GM23248 (cell line): ENCODE measurements around the gene CRTC2. TPM values are rescaled to one million over a fixed set of nuclear protein-coding genes. Genes with fewer than 3 reads are reported as not detected.

ENCODE experiments used
- DNase-seq: peaks from one replicate; pipeline ENCODE4 v3.0.0-alpha.2; 2015
- H2AFZ ChIP-seq: fragments of 200-600 bp; sonication (generic); 2 replicates; pipeline ENCODE4 v1.6.1; 2016; ENCODE audit warnings: antibody characterized with exemption
- H3F3A ChIP-seq: fragments of 200-600 bp; sonication (generic); 2 replicates; pipeline ENCODE4 v1.6.1; 2016; ENCODE audit warnings: mild to moderate bottlenecking, antibody characterized with exemption, mixed run types; ENCODE audit not compliant: insufficient read depth
- H3K27ac ChIP-seq: fragments of 200-600 bp; sonication (generic); 2 replicates; pipeline ENCODE4 v1.5.1; 2016; ENCODE audit warnings: mild to moderate bottlenecking
- H3K27me3 ChIP-seq: fragments of 200-600 bp; sonication (generic); replicated peaks from 2 replicates; pipeline ENCODE4 v1.6.1; 2016; ENCODE audit warnings: mild to moderate bottlenecking; ENCODE audit not compliant: insufficient read depth
- H3K36me3 ChIP-seq: fragments of 200-600 bp; sonication (generic); 2 replicates; pipeline ENCODE4 v1.6.1; 2016; ENCODE audit warnings: low read depth, mild to moderate bottlenecking
- H3K4me1 ChIP-seq: fragments of 200-600 bp; sonication (generic); 2 replicates; pipeline ENCODE4 v1.6.1; 2016; ENCODE audit warnings: mild to moderate bottlenecking; ENCODE audit not compliant: insufficient read depth
- H3K4me2 ChIP-seq: fragments of 200-600 bp; sonication (generic); one replicate; pipeline ENCODE4 v1.6.1; 2016; ENCODE audit warnings: mild to moderate bottlenecking; ENCODE audit not compliant: unreplicated experiment
- H3K4me3 ChIP-seq: fragments of 200-600 bp; sonication (generic); 2 replicates; pipeline ENCODE4 v1.5.1; 2016; ENCODE audit warnings: mild to moderate bottlenecking
- H3K79me2 ChIP-seq: fragments of 200-600 bp; sonication (generic); 2 replicates; pipeline ENCODE4 v1.6.1; 2016; ENCODE audit warnings: mild to moderate bottlenecking; ENCODE audit not compliant: insufficient read depth
- H3K9ac ChIP-seq: fragments of 200-600 bp; sonication (generic); 2 replicates; pipeline ENCODE4 v1.6.1; 2016; ENCODE audit warnings: mild to moderate bottlenecking
- H3K9me2 ChIP-seq: fragments of 200-600 bp; sonication (generic); 2 replicates; pipeline ENCODE4 v1.6.1; 2016; ENCODE audit warnings: mixed run types, mild to moderate bottlenecking, moderate library complexity; ENCODE audit not compliant: insufficient read depth
- H3K9me3 ChIP-seq: fragments of 200-600 bp; sonication (generic); one replicate; pipeline ENCODE4 v1.6.1; 2017; ENCODE audit warnings: low read depth
- H4K20me1 ChIP-seq: fragments of 200-600 bp; sonication (generic); 2 replicates; pipeline ENCODE4 v1.6.0; 2016; ENCODE audit not compliant: insufficient read depth
- EZH2 ChIP-seq: fragments of 200-600 bp; sonication (generic); IDR thresholded peaks from 2 replicates; pipeline ENCODE4 v1.6.1; 2018; ENCODE audit warnings: antibody characterized with exemption, mild to moderate bottlenecking; ENCODE audit not compliant: insufficient read depth, poor library complexity, severe bottlenecking
- EZH2phosphoT487 ChIP-seq: fragments of 200-600 bp; sonication (generic); IDR thresholded peaks from 2 replicates; pipeline ENCODE4 v1.6.1; 2018; ENCODE audit warnings: antibody characterized with exemption, moderate library complexity, mild to moderate bottlenecking, low read depth; ENCODE audit not compliant: insufficient read depth
- WGBS, 2 experiments: methylation state at CpG; one replicate each; pipeline ENCODE4 v1.1.6; 2015 to 2017; ENCODE audit warnings: low lambda C conversion rate in 2 of 2, low coverage in 1 of 2; ENCODE audit errors: missing lambda C conversion rate in 2 of 2; 5-methylcytosine and 5-hydroxymethylcytosine counted together
- in situ Hi-C: fragments of 300-500 bp; cut with MboI; formaldehyde crosslinking; loops from 2 replicates; pipeline ENCODE4 v1.15.0; 2020
- polyA plus RNA-seq: library from polyadenylated mRNA; unstranded; fragments of >200 nt; fragmentation: Nextera tagmentation; extraction: Ambion mirVana; gene quantifications from 2 replicates; pipeline ENCODE4 v1.2.1, GENCODE V29; 2016
- total RNA-seq: library from RNA; depleted of rRNA; stranded (reverse); fragments of >200 nt; shearing (Covaris generic); gene quantifications from 2 replicates; pipeline ENCODE4 v1.2.3, GENCODE V29; 2014

CRTC2 gene
- total and polyA plus RNA-seq, 2 experiments from 2014 or later: 7.5 to 21.0 TPM

DNA sequence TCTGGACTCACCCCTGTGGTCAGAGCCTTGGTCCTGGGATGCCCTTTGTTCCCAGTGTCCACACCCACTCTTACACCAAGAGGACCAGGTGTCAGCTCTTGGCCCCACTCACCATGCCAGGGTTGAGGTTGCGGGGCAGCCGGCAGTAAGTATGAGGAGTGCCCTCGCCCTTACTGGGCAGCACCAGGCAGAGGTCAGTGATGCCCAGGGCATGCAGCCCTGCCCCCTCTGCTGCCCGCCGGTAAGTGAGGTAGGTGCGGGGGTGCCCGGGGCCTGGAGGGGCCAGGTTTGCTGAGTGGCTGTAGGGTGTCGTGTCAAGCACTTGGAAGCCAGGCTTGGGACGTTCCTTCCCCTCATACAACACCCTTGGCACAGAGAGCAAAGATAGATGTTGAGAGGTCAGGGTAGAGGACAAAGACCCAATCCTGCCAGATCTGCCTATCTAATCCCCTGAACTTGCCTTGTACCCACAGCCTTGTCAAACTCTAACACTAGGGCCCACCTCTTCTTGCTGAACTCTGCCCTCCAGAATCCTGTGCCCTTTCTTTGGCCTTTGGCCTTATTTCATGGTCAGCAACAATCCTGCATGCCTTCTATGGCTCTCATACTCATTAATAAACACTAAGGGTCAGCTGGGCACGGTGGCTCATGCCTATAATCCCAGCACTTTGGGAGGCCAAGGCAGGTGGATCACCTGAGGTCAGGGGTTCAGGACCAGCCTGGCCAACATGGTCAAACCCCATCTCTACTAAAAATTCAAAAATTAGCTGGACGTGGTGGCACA lies 15.5 kb downstream of the CRTC2 start:
- no peak overlapping the region for H3K27ac ChIP-seq
- H3K9me3 ChIP-seq: no peaks in the 10 kb centered on the region
- no peaks in the 10 kb centered on the region for H3K27me3 ChIP-seq
- H3K9me2 ChIP-seq: no peaks in the 10 kb centered on the region
- H3K4me3 ChIP-seq: no peak overlapping the region
- in situ Hi-C loops: no loop called here
- H3K4me1 ChIP-seq: peaks cover 3% of the 10 kb centered on the region; the same call in 1 of the 2 replicates
- H3K9ac ChIP-seq: no peak overlapping the region
- no peak overlapping the region for H2AFZ ChIP-seq
- WGBS, 2 experiments: 93 to 96% methylated on average over 11 of the region's 11 CpGs
- H3K4me2 ChIP-seq: no peak overlapping the region
- H4K20me1 ChIP-seq: no peaks in the 10 kb centered on the region
- TF ChIP-seq EZH2 (no peak), EZH2phosphoT487 (no peak)
- peaks cover 22% of the 10 kb centered on the region for H3K79me2 ChIP-seq
- no peaks in the 10 kb centered on the region for H3K36me3 ChIP-seq
- DNase-seq: no peak
- H3F3A ChIP-seq: 0 out of 2 replicates have a peak, but pooled peaks cover 3% of the 10 kb centered on the region

DNA sequence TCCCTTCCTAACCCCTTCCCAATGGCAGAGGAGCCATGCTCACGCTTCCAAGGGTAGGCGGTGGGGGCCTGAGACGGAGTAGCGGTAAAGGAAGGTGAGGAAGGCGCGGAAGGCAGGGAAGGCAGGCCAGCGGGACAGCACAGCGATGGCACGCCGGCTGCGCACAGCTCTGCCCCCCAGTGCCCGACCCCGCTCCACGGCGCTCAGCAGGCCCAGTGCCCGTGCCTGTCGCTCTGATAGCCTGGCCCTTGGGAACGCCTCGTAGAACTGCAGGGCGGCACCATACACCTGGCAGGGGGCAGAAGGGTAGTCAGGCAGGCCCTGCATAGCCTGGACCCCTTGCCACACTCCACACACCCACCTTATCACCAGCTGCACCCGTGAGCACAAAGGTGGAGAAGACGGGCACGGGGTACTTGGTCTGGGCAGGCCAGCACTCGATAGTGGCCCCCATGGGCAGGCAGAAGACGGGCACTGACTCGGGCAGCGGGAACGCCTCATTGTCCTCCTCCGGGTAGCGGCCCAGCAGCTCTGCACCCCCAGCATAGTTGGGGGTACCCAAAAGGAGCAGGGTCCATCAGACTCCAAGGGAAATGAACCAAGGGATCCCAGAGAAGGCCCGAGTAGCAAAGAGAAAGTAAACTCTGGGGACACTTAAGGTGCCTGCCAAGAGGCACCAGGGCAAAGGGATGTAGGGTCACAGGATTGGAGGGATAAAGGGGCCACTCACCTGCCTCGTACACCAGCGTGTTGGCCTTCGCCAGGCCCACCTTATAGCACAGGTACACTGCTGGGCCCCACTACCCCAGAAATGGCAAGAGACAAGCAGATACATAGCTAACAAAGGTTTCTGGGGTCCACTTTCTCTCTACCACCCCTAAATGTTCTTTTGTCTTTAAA lies 16.3 kb downstream of the CRTC2 start:
- H3K4me1 ChIP-seq: peaks cover 3% of the 10 kb centered on the region; the same call in 1 of the 2 replicates
- WGBS, 2 experiments: 93 to 94% methylated on average over 30 to 34 of the region's 34 CpGs
- H3K36me3 ChIP-seq: no peaks in the 10 kb centered on the region; the same call in 1 of the 2 replicates
- no peaks in the 10 kb centered on the region for H3K9me3 ChIP-seq
- H3K9me2 ChIP-seq: no peaks in the 10 kb centered on the region
- H2AFZ ChIP-seq: no peak overlapping the region
- no peak overlapping the region for H3K4me2 ChIP-seq
- H3F3A ChIP-seq: no peaks in the 10 kb centered on the region
- no peak for TF ChIP-seq EZH2
- no peak for TF ChIP-seq EZH2phosphoT487
- no peak overlapping the region for H3K4me3 ChIP-seq
- no peak overlapping the region for H3K27ac ChIP-seq
- no peak for DNase-seq
- in situ Hi-C loops: no loop called here
- peaks cover 22% of the 10 kb centered on the region for H3K79me2 ChIP-seq
- no peaks in the 10 kb centered on the region for H4K20me1 ChIP-seq
- H3K27me3 ChIP-seq: no peaks in the 10 kb centered on the region
- no peak overlapping the region for H3K9ac ChIP-seq

DNA sequence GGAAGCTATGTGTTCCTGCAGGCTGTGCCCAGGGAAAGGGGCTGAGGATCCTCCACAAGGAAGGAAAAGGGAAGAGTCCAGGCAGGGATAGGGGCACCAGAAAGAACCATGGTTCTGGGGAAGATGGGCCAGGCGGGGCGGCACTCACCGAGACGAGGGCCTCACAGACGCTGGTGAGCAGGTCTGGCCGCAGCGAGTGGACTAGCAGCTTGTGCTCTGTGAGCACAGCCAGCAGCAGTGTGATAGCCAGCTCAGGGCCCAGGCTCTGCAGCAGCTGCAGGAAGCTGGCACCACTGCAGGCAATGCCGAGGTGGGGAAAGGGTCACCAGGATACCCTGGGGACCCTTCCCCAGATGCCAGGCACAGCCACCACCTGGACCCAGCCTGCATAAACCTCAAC lies 17.7 kb downstream of the CRTC2 start:
- Histone ChIP-seq H3K27me3 (no peaks in the 10 kb centered on the region), H3K9me3 (no peaks in the 10 kb centered on the region), H3K4me2 (no peak overlapping the region), H3K9me2 (no peaks in the 10 kb centered on the region), H4K20me1 (no peaks in the 10 kb centered on the region), H3K4me3 (no peak overlapping the region), H3K79me2 (peaks cover 22% of the 10 kb centered on the region), H2AFZ (no peak overlapping the region), H3K36me3 (no peaks in the 10 kb centered on the region; the same call in 1 of the 2 replicates), H3K4me1 (peaks cover 3% of the 10 kb centered on the region; the same call in 1 of the 2 replicates), H3K9ac (no peak overlapping the region), H3F3A (no peaks in the 10 kb centered on the region), H3K27ac (no peak overlapping the region)
- in situ Hi-C loops: no loop called here
- 76 to 95% methylated on average over 3 to 8 of the region's 8 CpGs for WGBS, 2 experiments
- no peak for DNase-seq
- TF ChIP-seq EZH2 (no peak), EZH2phosphoT487 (no peak)

DNA sequence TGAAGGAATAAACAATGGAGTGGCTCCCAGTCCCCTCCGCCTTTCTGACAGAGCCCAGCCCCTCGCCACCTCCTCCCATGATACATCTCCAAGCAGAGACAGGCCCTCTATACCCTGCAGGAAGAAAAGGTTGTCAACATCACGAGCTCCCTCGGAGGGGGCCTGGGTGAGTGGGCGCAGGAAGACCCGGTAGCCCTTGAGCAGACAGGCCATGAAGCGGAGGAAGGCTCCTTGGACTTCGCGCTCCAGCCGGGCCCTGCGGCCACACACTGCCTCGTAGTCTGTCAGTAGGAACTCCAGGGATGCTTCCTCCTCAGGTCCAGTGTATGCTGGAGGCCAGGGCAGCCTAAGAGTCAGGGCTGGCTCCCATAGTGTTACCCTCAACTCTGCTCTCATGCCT lies 18.9 kb downstream of the CRTC2 start:
- no peak for DNase-seq
- Histone ChIP-seq H2AFZ (no peak overlapping the region), H4K20me1 (no peaks in the 10 kb centered on the region), H3K9ac (no peak overlapping the region), H3K4me2 (no peak overlapping the region), H3K9me3 (no peaks in the 10 kb centered on the region), H3K27me3 (no peaks in the 10 kb centered on the region), H3K4me3 (no peak overlapping the region), H3K27ac (no peak overlapping the region), H3K9me2 (no peaks in the 10 kb centered on the region), H3K79me2 (peaks cover 9% of the 10 kb centered on the region), H3K36me3 (no peaks in the 10 kb centered on the region; the same call in 1 of the 2 replicates), H3K4me1 (no peaks in the 10 kb centered on the region), H3F3A (no peaks in the 10 kb centered on the region)
- in situ Hi-C loops: no loop called here
- 97% methylated on average over 12 of the region's 12 CpGs for WGBS, 2 experiments
- TF ChIP-seq EZH2phosphoT487 (no peak), EZH2 (no peak)
